HepG2 (cell line): ENCODE measurements around the gene SEMA4C. TPM values are rescaled to one million over a fixed set of nuclear protein-coding genes. Genes with fewer than 3 reads are reported as not detected.

Experiments
- CREM ChIP-seq, 2 experiments: sonication (generic) in 1 of 2; formaldehyde crosslinking in 1 of 2; IDR thresholded peaks; 2 replicates each; pipeline versions ENCODE4 v1.4.0 to v1.6.1; 2016 to 2020; ENCODE audit warnings: antibody characterized with exemption in 1 of 2, mild to moderate bottlenecking in 1 of 2, missing genetic modification reagents in 1 of 2
- ETV6 ChIP-seq: sonication (generic); formaldehyde crosslinking; conservative IDR thresholded peaks from 2 replicates; pipeline ENCODE4 v1.4.0; 2020; ENCODE audit warnings: missing genetic modification reagents
- FOXK2 ChIP-seq: fragments of 450-650 bp; IDR thresholded peaks from 2 replicates; pipeline ENCODE4 v1.6.1; 2016
- GMEB2 ChIP-seq: IDR thresholded peaks from 2 replicates; pipeline ENCODE4 v1.6.1; 2016; ENCODE audit warnings: missing biosample characterization, missing genetic modification reagents, low read depth
- HIC2 ChIP-seq: sonication (generic); formaldehyde crosslinking; IDR thresholded peaks from 2 replicates; pipeline ENCODE4 v1.9.0; 2022; ENCODE audit warnings: low read depth, missing genetic modification reagents
- HMG20B ChIP-seq: conservative IDR thresholded peaks from 2 replicates; pipeline ENCODE4 v1.6.1; 2016; ENCODE audit warnings: missing genetic modification reagents, missing compliant biosample characterization
- ISL2 ChIP-seq: sonication (generic); formaldehyde crosslinking; IDR thresholded peaks from 2 replicates; pipeline ENCODE4 v1.5.0; 2020; ENCODE audit warnings: missing genetic modification reagents
- KDM5B ChIP-seq: sonication (generic); formaldehyde crosslinking; IDR thresholded peaks from 2 replicates; pipeline ENCODE4 v1.4.0; 2020; ENCODE audit warnings: missing genetic modification reagents, mild to moderate bottlenecking, borderline replicate concordance
- KLF11 ChIP-seq: IDR thresholded peaks from 2 replicates; pipeline ENCODE4 v1.6.1; 2016; ENCODE audit warnings: missing compliant biosample characterization
- MAFK ChIP-seq, 2 experiments: IDR thresholded peaks in 1 of 2; conservative IDR thresholded peaks in 1 of 2; 2 replicates each; pipeline ENCODE4 v1.6.1; 2011; ENCODE audit warnings: improper control_type of control experiment in 2 of 2, low read length in 2 of 2
- MAX ChIP-seq: IDR thresholded peaks from 2 replicates; pipeline ENCODE4 v1.6.1; 2012; ENCODE audit warnings: inconsistent platforms
- MED13 ChIP-seq: sonication (generic); formaldehyde crosslinking; IDR thresholded peaks from 2 replicates; pipeline ENCODE4 v1.5.0; 2020; ENCODE audit warnings: missing genetic modification reagents
- MTERF4 ChIP-seq: sonication (generic); formaldehyde crosslinking; IDR thresholded peaks from 2 replicates; pipeline ENCODE4 v1.8.0; 2023; ENCODE audit warnings: mild to moderate bottlenecking, missing genetic modification reagents
- NFKBIZ ChIP-seq: IDR thresholded peaks from 2 replicates; pipeline ENCODE4 v1.6.1; 2018; ENCODE audit warnings: missing genetic modification reagents, missing compliant biosample characterization
- NR0B2 ChIP-seq: sonication (generic); formaldehyde crosslinking; IDR thresholded peaks from 2 replicates; pipeline ENCODE4 v1.4.0; 2020; ENCODE audit warnings: mild to moderate bottlenecking, missing genetic modification reagents
- TAF1 ChIP-seq: sonication (generic); formaldehyde crosslinking; IDR thresholded peaks from 2 replicates; pipeline ENCODE4 v1.4.0; 2020; ENCODE audit warnings: missing genetic modification reagents
- TBP ChIP-seq: sonication (generic); formaldehyde crosslinking; IDR thresholded peaks from 2 replicates; pipeline ENCODE4 v1.5.0; 2020; ENCODE audit warnings: missing genetic modification reagents
- YEATS4 ChIP-seq: sonication (generic); formaldehyde crosslinking; IDR thresholded peaks from 2 replicates; pipeline ENCODE4 v1.4.0; 2020; ENCODE audit warnings: missing genetic modification reagents, borderline replicate concordance
- ZBTB34 ChIP-seq: sonication (generic); formaldehyde crosslinking; IDR thresholded peaks from 2 replicates; pipeline ENCODE4 v1.8.0; 2022; ENCODE audit warnings: mild to moderate bottlenecking, missing genetic modification reagents
- ZNF501 ChIP-seq: sonication (generic); formaldehyde crosslinking; IDR thresholded peaks from 2 replicates; pipeline ENCODE4 v1.5.1; 2020; ENCODE audit warnings: mild to moderate bottlenecking, moderate library complexity, missing genetic modification reagents
- ZNF513 ChIP-seq: sonication (generic); formaldehyde crosslinking; conservative IDR thresholded peaks from 2 replicates; pipeline ENCODE4 v1.5.0; 2020; ENCODE audit warnings: missing genetic modification reagents
- ZNF547 ChIP-seq: sonication (generic); formaldehyde crosslinking; IDR thresholded peaks from 2 replicates; pipeline ENCODE4 v1.5.1; 2020; ENCODE audit warnings: mild to moderate bottlenecking, missing genetic modification reagents
- ZNF790 ChIP-seq: sonication (generic); formaldehyde crosslinking; IDR thresholded peaks from 2 replicates; pipeline ENCODE4 v1.8.0; 2022; ENCODE audit warnings: missing genetic modification reagents, mild to moderate bottlenecking, borderline replicate concordance
- polyA plus RNA-seq, 8 experiments: library from polyadenylated mRNA; depleted of rRNA in 3 of 8; stranded (reverse) in 7 of 8; unstranded in 1 of 8; fragments of >200 nt; fragmentation: Illumina TruSeq in 4 of 8; extraction: Trizol in 4 of 8; gene quantifications; 2 replicates each; pipeline versions ENCODE4 v1.2.1 to v1.2.3, GENCODE V29; 2011 to 2016; ENCODE audit warnings: low read depth in 4 of 8, missing spikeins in 1 of 8, mixed read lengths in 1 of 8; ENCODE audit not compliant: insufficient read depth in 1 of 8
- total RNA-seq, 5 experiments: library from RNA; depleted of rRNA; stranded (reverse); fragments of >200 nt; fragmentation: Illumina TruSeq; extraction: Trizol; gene quantifications; 2 replicates each; pipeline ENCODE4 v1.2.3, GENCODE V29; 2016; ENCODE audit warnings: low read depth in 1 of 5

Gene SEMA4C
- total and polyA plus RNA-seq, 2 of the 13 experiments (the other 11 are each of a cell fraction or from before 2014, with no cell fraction given) = 25.9 to 46.6 TPM

- TF ChIP-seq HIC2 (CRISPR knock-in tag) (no peak; the same call in 1 of the 2 replicates), MED13 (no peak), ZNF513 (CRISPR knock-in tag) (no peak), ZBTB34 (no peak), ZNF501 (peak; percentile 53; the same call in 1 of the 2 replicates), ISL2 (no peak), MAX (peak; percentile 32; the same call in 1 of the 2 replicates), ZNF547 (CRISPR knock-in tag) (no peak), NFKBIZ (CRISPR knock-in tag) (no peak), TAF1 (peak; percentile 22; the same call in 1 of the 2 replicates), KDM5B (0 out of 2 replicates have a peak, but pooled peaks have one; percentile 7), ZNF790 (CRISPR knock-in tag) (0 out of 2 replicates have a peak, but pooled peaks have one; percentile 31), CREM (IDR thresholded peaks at IDR 0.05) (no peak), CREM (CRISPR knock-in tag; IDR thresholded peaks at IDR 0.05) (no peak), KLF11 (no peak), NR0B2 (no peak), HMG20B (no peak), TBP (no peak), ETV6 (no peak), GMEB2 (CRISPR knock-in tag) (no peak), YEATS4 (CRISPR knock-in tag) (no peak), FOXK2 (no peak), MTERF4 (no peak), MAFK (conservative IDR thresholded peaks at IDR 0.05 in 1 of 2, IDR thresholded peaks at IDR 0.05 in 1 of 2; ENCODE audit: low read length in 2 of 2) (peak; percentile 65 to 68)
Measured at GRCh38 chr2:96870626-96871255, 861 bp upstream of the SEMA4C start (continued).
